Astrocyte (in vitro differentiated cells and primary cell): ENCODE results near the gene NDFIP1. TPM values are rescaled to one million over a fixed set of nuclear protein-coding genes. Genes with fewer than 3 reads are reported as not detected.

Source experiments
- DNase-seq: peaks from one replicate; pipeline ENCODE4 v3.0.0-alpha.2; 2010; ENCODE audit warnings: low read depth
- FAIRE-seq: peaks from 2 replicates; lab custom pipeline; 2011; peaks lifted over from hg19 to GRCh38; lab: Jason Lieb, UNC
- H2AFZ ChIP-seq: 2 replicates; pipeline ENCODE4 v1.6.0; 2012; ENCODE audit warnings: low read depth, low read length, inconsistent platforms
- H3K27ac ChIP-seq: 2 replicates; pipeline ENCODE4 v1.5.1; 2011; ENCODE audit warnings: low read depth, low read length, inconsistent platforms
- H3K27me3 ChIP-seq: 2 replicates; pipeline ENCODE4 v1.6.0; 2011; ENCODE audit warnings: low read length, inconsistent platforms; ENCODE audit not compliant: insufficient read depth
- H3K36me3 ChIP-seq: 2 replicates; pipeline ENCODE4 v1.5.1; 2011; ENCODE audit warnings: low read length, inconsistent platforms; ENCODE audit not compliant: insufficient read depth
- H3K4me1 ChIP-seq: 2 replicates; pipeline ENCODE4 v1.5.1; 2011; ENCODE audit warnings: low read length, inconsistent platforms; ENCODE audit not compliant: insufficient read depth
- H3K4me2 ChIP-seq: 2 replicates; pipeline ENCODE4 v1.6.0; 2012; ENCODE audit warnings: low read length, inconsistent platforms
- H3K4me3 ChIP-seq: 2 replicates; pipeline ENCODE4 v1.5.1; 2011; ENCODE audit warnings: low read depth, mild to moderate bottlenecking, low read length, inconsistent platforms; ENCODE audit not compliant: insufficient read depth
- H3K79me2 ChIP-seq: 2 replicates; pipeline ENCODE4 v1.6.0; 2012; ENCODE audit warnings: mild to moderate bottlenecking, low read length, inconsistent platforms; ENCODE audit not compliant: insufficient read depth
- H3K9ac ChIP-seq: 2 replicates; pipeline ENCODE4 v1.6.0; 2012; ENCODE audit warnings: mild to moderate bottlenecking, low read length, inconsistent platforms
- H3K9me3 ChIP-seq: 2 replicates; pipeline ENCODE4 v1.5.1; 2012; ENCODE audit warnings: low read depth, mild to moderate bottlenecking, low read length, inconsistent platforms; ENCODE audit not compliant: insufficient read depth
- H4K20me1 ChIP-seq: 2 replicates; pipeline ENCODE4 v1.6.0; 2012; ENCODE audit warnings: low read length, inconsistent platforms; ENCODE audit not compliant: insufficient read depth
- H3K27ac Mint-ChIP-seq: one replicate; pipeline ENCODE4 v1.8.0; 2021; ENCODE audit warnings: mild to moderate bottlenecking, mixed read lengths; ENCODE audit not compliant: unreplicated experiment
- H3K27me3 Mint-ChIP-seq: one replicate; pipeline ENCODE4 v1.8.0; 2021; ENCODE audit warnings: low read depth, mixed read lengths; ENCODE audit not compliant: unreplicated experiment
- H3K36me3 Mint-ChIP-seq: one replicate; pipeline ENCODE4 v1.8.0; 2021; ENCODE audit warnings: low read depth, mixed read lengths; ENCODE audit not compliant: unreplicated experiment
- H3K4me1 Mint-ChIP-seq: one replicate; pipeline ENCODE4 v1.8.0; 2021; ENCODE audit warnings: low read depth, mixed read lengths; ENCODE audit not compliant: unreplicated experiment
- H3K4me3 Mint-ChIP-seq: one replicate; pipeline ENCODE4 v1.8.0; 2021; ENCODE audit warnings: mild to moderate bottlenecking, moderate library complexity, mixed read lengths; ENCODE audit not compliant: unreplicated experiment
- H3K9me3 Mint-ChIP-seq: one replicate; pipeline ENCODE4 v1.8.0; 2021; ENCODE audit warnings: mild to moderate bottlenecking, mixed read lengths; ENCODE audit not compliant: unreplicated experiment
- EZH2 ChIP-seq: IDR thresholded peaks from 2 replicates; pipeline ENCODE4 v1.6.1; 2012; ENCODE audit warnings: mild to moderate bottlenecking, low read length, inconsistent platforms; ENCODE audit not compliant: insufficient read depth
- total RNA-seq: library from RNA; stranded (reverse); gene quantifications from 2 replicates; pipeline ENCODE4 v1.2.1, GENCODE V29; 2021
- TF ChIP-seq, protein P1 (sequence below): IDR thresholded peaks from 2 replicates; pipeline ENCODE4 v1.5.1; 2011; ENCODE audit warnings: low read depth, mild to moderate bottlenecking, inconsistent platforms, low read length, moderate library complexity; ENCODE audit not compliant: insufficient read depth

The NDFIP1 gene
- total RNA-seq, 1 donor from 2014 or later = 56.8 TPM

DNA sequence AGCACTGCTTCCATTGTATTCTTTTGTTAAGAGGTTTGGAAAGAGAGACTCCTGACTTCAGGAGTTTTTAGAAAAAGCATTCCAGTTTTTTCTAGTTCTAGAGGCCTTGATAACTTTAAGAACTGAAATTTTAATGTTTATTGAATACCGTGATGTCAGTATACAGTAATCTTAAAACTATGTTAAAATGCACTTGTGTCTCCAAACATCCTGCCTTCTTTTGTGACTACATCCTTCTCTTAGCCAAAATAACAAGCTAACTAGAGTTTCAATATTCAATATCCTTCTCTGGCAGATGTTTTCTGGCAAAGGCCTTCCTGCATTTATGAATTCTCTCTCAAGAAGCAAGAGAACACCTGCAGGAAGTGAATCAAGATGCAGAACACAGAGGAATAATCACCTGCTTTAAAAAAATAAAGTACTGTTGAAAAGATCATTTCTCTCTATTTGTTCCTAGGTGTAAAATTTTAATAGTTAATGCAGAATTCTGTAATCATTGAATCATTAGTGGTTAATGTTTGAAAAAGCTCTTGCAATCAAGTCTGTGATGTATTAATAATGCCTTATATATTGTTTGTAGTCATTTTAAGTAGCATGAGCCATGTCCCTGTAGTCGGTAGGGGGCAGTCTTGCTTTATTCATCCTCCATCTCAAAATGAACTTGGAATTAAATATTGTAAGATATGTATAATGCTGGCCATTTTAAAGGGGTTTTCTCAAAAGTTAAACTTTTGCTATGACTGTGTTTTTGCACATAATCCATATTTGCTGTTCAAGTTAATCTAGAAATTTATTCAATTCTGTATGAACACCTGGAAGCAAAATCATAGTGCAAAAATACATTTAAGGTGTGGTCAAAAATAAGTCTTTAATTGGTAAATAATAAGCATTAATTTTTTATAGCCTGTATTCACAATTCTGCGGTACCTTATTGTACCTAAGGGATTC is 43.1 kb downstream of the NDFIP1 start:
- H3K4me1 ChIP-seq = no peaks in the 10 kb centered on the region
- no peaks in the 10 kb centered on the region for H3K9me3 ChIP-seq
- Mint-ChIP-seq H3K4me3 (no peak overlapping the region), H3K27ac (no peak overlapping the region), H3K4me1 (peaks cover 2% of the 10 kb centered on the region), H3K9me3 (no peaks in the 10 kb centered on the region), H3K36me3 (peaks cover 5% of the 10 kb centered on the region), H3K27me3 (no peaks in the 10 kb centered on the region)
- H3K27ac ChIP-seq = no peak overlapping the region
- peaks cover 18% of the 10 kb centered on the region for H3K36me3 ChIP-seq
- FAIRE-seq (peak; percentile 87), DNase-seq (peak; percentile 33)
- TF ChIP-seq, protein P1, sequence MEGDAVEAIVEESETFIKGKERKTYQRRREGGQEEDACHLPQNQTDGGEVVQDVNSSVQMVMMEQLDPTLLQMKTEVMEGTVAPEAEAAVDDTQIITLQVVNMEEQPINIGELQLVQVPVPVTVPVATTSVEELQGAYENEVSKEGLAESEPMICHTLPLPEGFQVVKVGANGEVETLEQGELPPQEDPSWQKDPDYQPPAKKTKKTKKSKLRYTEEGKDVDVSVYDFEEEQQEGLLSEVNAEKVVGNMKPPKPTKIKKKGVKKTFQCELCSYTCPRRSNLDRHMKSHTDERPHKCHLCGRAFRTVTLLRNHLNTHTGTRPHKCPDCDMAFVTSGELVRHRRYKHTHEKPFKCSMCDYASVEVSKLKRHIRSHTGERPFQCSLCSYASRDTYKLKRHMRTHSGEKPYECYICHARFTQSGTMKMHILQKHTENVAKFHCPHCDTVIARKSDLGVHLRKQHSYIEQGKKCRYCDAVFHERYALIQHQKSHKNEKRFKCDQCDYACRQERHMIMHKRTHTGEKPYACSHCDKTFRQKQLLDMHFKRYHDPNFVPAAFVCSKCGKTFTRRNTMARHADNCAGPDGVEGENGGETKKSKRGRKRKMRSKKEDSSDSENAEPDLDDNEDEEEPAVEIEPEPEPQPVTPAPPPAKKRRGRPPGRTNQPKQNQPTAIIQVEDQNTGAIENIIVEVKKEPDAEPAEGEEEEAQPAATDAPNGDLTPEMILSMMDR = peak; percentile 90
- TF ChIP-seq EZH2 = no peak
- no peaks in the 10 kb centered on the region for H3K27me3 ChIP-seq
- no peak overlapping the region for H2AFZ ChIP-seq
- H3K4me2 ChIP-seq = no peak overlapping the region
- H3K9ac ChIP-seq = no peak overlapping the region
- H4K20me1 ChIP-seq = peaks cover 6% of the 10 kb centered on the region
- H3K4me3 ChIP-seq = no peak overlapping the region
- no peaks in the 10 kb centered on the region for H3K79me2 ChIP-seq

DNA sequence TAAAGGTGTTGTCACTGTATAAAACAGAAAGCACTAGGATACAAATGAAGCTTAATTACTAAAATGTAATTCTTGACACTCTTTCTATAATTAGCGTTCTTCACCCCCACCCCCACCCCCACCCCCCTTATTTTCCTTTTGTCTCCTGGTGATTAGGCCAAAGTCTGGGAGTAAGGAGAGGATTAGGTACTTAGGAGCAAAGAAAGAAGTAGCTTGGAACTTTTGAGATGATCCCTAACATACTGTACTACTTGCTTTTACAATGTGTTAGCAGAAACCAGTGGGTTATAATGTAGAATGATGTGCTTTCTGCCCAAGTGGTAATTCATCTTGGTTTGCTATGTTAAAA is 43.8 kb downstream of the NDFIP1 start:
- FAIRE-seq = no peak

More for the DNA sequence above, 43.8 kb downstream of the NDFIP1 start:
- H3K9me3 Mint-ChIP-seq = no peaks in the 10 kb centered on the region
- Histone ChIP-seq H3K27me3 (no peaks in the 10 kb centered on the region), H3K27ac (no peak overlapping the region), H3K4me2 (no peak overlapping the region), H3K4me1 (no peaks in the 10 kb centered on the region), H4K20me1 (peaks cover 6% of the 10 kb centered on the region), H2AFZ (no peak overlapping the region), H3K79me2 (no peaks in the 10 kb centered on the region), H3K9me3 (no peaks in the 10 kb centered on the region), H3K4me3 (no peak overlapping the region), H3K36me3 (peaks cover 12% of the 10 kb centered on the region), H3K9ac (no peak overlapping the region)
- no peak for TF ChIP-seq EZH2
- TF ChIP-seq, protein P1 = no peak
- DNase-seq = no peak
- no peaks in the 10 kb centered on the region for H3K27me3 Mint-ChIP-seq
- H3K27ac Mint-ChIP-seq = no peak overlapping the region
- H3K36me3 Mint-ChIP-seq = peaks cover 4% of the 10 kb centered on the region
- H3K4me1 Mint-ChIP-seq = peaks cover 9% of the 10 kb centered on the region
- no peak overlapping the region for H3K4me3 Mint-ChIP-seq
